Tibial nerve (tissue), 4 donors: ENCODE results near the gene SPIN4.
"Not testable (repeated sequence)": the region's sequence is repeated elsewhere in the genome, so short reads cannot be mapped to it uniquely, and the experiment has no call there.

ENCODE experiments used
- CTCF ChIP-seq, 5 experiments: fragments of 200-600 bp in 3 of 5; fragments of 450-650 bp in 2 of 5; sonication (generic) in 3 of 5; IDR thresholded peaks; one replicate each; pipeline ENCODE4 v1.5.1; 2016 to 2019; ENCODE audit warnings: antibody characterized with exemption in 5 of 5, mild to moderate bottlenecking in 3 of 5, moderate library complexity in 2 of 5
- EP300 ChIP-seq, 2 donors: sonication (generic); formaldehyde crosslinking; IDR thresholded peaks; one replicate each; pipeline ENCODE4 v1.6.1; 2017; ENCODE audit warnings: antibody characterized with exemption in 2 of 2, mild to moderate bottlenecking in 1 of 2

GRCh38 chrX:63367699-63368098 is 16.6 kb upstream of the SPIN4 start:
- TF ChIP-seq CTCF, EP300 (IDR thresholded peaks at IDR 0.05): not testable (repeated sequence)
